ENCODE results near the gene SALL1.

The SALL1 gene

DNA sequence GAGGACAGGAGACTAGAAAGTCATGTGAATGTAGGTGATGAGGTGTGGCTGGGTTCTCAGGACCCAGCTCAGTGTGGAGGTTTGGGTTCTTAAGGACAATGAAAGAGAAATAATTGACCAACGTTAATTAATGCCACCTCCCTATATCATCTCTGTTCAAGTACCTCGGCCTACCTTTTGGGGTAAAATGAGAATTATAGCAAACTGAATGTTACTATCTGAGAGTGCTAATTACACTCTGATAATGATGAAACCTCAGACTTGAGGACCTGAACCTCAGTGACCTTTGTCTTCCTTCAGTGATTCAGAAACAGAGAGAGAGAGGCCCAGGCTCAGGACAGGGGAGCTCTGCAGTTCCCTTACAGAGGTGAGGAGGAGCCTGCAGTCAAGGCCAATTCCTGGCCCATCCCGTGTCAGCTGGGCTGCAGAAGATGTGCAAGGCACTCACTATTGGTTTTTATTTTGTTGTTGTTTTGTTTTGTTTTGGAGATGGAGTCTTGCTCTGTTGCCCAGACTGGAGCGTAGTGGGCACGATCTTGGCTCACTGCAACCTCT lies 57.3 kb downstream of the SALL1 start:
- peaks cover 0 to 12% of the 10 kb centered on the region in 2 donors for H3K27me3 ChIP-seq (ENCODE audit: control insufficient read depth in 1 of 2, insufficient read depth in 2 of 2, low read length in 2 of 2)
- H3K9ac ChIP-seq (ENCODE audit: low read length in 2 of 2) = no peak overlapping the region
- H3K9me3 ChIP-seq (ENCODE audit: control insufficient read depth in 2 of 2, low read length in 2 of 2) = peaks cover 3 to 8% of the 10 kb centered on the region in 2 donors
- H3K4me1 ChIP-seq (ENCODE audit: control insufficient read depth, insufficient read depth, low read length) = no peaks in the 10 kb centered on the region
- no peak overlapping the region for H3K4me3 ChIP-seq (ENCODE audit: low read length in 2 of 2)
- no peaks in the 10 kb centered on the region for H3K36me3 ChIP-seq (ENCODE audit: control insufficient read depth in 2 of 2, insufficient read depth in 2 of 2, low read length in 2 of 2)
- H3K27ac ChIP-seq (ENCODE audit: low read length) = no peak overlapping the region

Data from stomach smooth muscle (tissue), 2 donors.